A549 (cell line): Measurements from ENCODE around the gene C1orf35. TPM values are rescaled to one million over a fixed set of nuclear protein-coding genes. Genes with fewer than 3 reads are reported as not detected.

Source experiments
- ATAC-seq, 2 experiments: fragments of 200-7000 bp in 1 of 2; fragments of >200 bp in 1 of 2; cut with Nextera tagmentation in 1 of 2; cut with Tn5 transposase in 1 of 2; 3 replicates each; pipeline versions ENCODE4 v1.8.0 to v1.9.1; 2018 to 2020; ENCODE audit warnings: mild to moderate bottlenecking in 1 of 2, moderate library complexity in 1 of 2
- CTCF ChIA-PET: fragments of 300-600 bp; sonication (Branson Sonifier 250); formaldehyde crosslinking; extraction: SDS; loops from one replicate; lab custom pipeline; 2021; ENCODE audit warnings: antibody characterized with exemption, inconsistent platforms; lab: Yijun Ruan, JAX
- POLR2A ChIA-PET: fragments of 350-600 bp; formaldehyde crosslinking; extraction: SDS; loops from one replicate; lab custom pipeline; 2021; ENCODE audit warnings: antibody characterized with exemption, inconsistent platforms; lab: Yijun Ruan, JAX
- DNase-seq, 2 experiments: peaks; one replicate each; pipeline versions ENCODE4 v3.0.0 to v3.0.0-alpha.2; 2011 to 2016; ENCODE audit warnings: low read depth in 1 of 2, low spot score in 1 of 2
- FAIRE-seq: peaks from 2 replicates; lab custom pipeline; 2011; peaks lifted over from hg19 to GRCh38; lab: Jason Lieb, UNC
- H3K27ac ChIP-seq, 2 experiments: fragments of >200 bp; sonication (Bioruptor Twin); formaldehyde crosslinking; 3 replicates each; pipeline ENCODE4 v1.5.1; 2016 to 2017
- H3K4me1 ChIP-seq: fragments of >200 bp; sonication (Bioruptor Twin); formaldehyde crosslinking; 3 replicates; pipeline ENCODE4 v1.6.1; 2016
- H3K4me2 ChIP-seq: fragments of >200 bp; sonication (Bioruptor Twin); formaldehyde crosslinking; 3 replicates; pipeline ENCODE4 v1.6.1; 2016
- H3K4me3 ChIP-seq: fragments of >200 bp; sonication (Bioruptor Twin); formaldehyde crosslinking; 3 replicates; pipeline ENCODE4 v1.5.1; 2016
- H3K9me3 ChIP-seq: fragments of >200 bp; sonication (Bioruptor Twin); formaldehyde crosslinking; 3 replicates; pipeline ENCODE4 v1.6.1; 2016
- CTCF ChIP-seq: fragments of >200 bp; sonication (Bioruptor Twin); formaldehyde crosslinking; IDR thresholded peaks from 3 replicates; pipeline ENCODE4 v1.5.1; 2016
- E2F6 ChIP-seq: IDR thresholded peaks from 2 replicates; pipeline ENCODE4 v1.6.1; 2012; ENCODE audit warnings: low read depth, borderline replicate concordance
- EHF ChIP-seq: fragments of 250-450 bp; sonication (Bioruptor Pico); IDR thresholded peaks from 2 replicates; pipeline ENCODE4 v1.5.0; 2020; ENCODE audit warnings: mild to moderate bottlenecking
- EHMT2 ChIP-seq: fragments of 200-600 bp; sonication (generic); IDR thresholded peaks from 2 replicates; pipeline ENCODE4 v1.6.1; 2016; ENCODE audit warnings: antibody characterized with exemption, low read depth, mild to moderate bottlenecking, moderate library complexity
- ESRRA ChIP-seq: fragments of 150-350 bp; IDR thresholded peaks from 2 replicates; pipeline ENCODE4 v1.6.1; 2014; ENCODE audit warnings: mild to moderate bottlenecking, low read length, borderline replicate concordance
- FOXS1 ChIP-seq: fragments of 250-450 bp; sonication (Bioruptor Pico); IDR thresholded peaks from 2 replicates; pipeline ENCODE4 v1.5.0; 2020; ENCODE audit warnings: mild to moderate bottlenecking, moderate library complexity
- HEYL ChIP-seq: fragments of 250-450 bp; sonication (Bioruptor Pico); IDR thresholded peaks from 2 replicates; pipeline ENCODE4 v1.8.0; 2021; ENCODE audit warnings: mild to moderate bottlenecking, moderate library complexity
- HOXB13 ChIP-seq: fragments of 250-450 bp; sonication (Bioruptor Pico); IDR thresholded peaks from 2 replicates; pipeline ENCODE4 v1.5.0; 2020; ENCODE audit warnings: low read depth, mild to moderate bottlenecking, moderate library complexity
- HOXB5 ChIP-seq: fragments of 250-450 bp; sonication (Bioruptor Pico); IDR thresholded peaks from 2 replicates; pipeline ENCODE4 v1.5.0; 2020; ENCODE audit warnings: mild to moderate bottlenecking, moderate library complexity
- MAX ChIP-seq: IDR thresholded peaks from 2 replicates; pipeline ENCODE4 v1.6.1; 2012
- MAZ ChIP-seq: fragments of 150-350 bp; IDR thresholded peaks from 2 replicates; pipeline ENCODE4 v1.6.1; 2014; ENCODE audit warnings: antibody characterized with exemption, low read depth, low read length, borderline replicate concordance
- MYC ChIP-seq: IDR thresholded peaks from 2 replicates; pipeline ENCODE4 v1.6.1; 2012; ENCODE audit warnings: mild to moderate bottlenecking, inconsistent platforms, low read length, improper control_type of control experiment, borderline replicate concordance
- NFE2L2 ChIP-seq: fragments of 150-350 bp; conservative IDR thresholded peaks from 2 replicates; pipeline ENCODE4 v1.6.1; 2014; ENCODE audit warnings: low read length
- NR3C1 ChIP-seq: fragments of >200 bp; sonication (Bioruptor Twin); formaldehyde crosslinking; IDR thresholded peaks from 3 replicates; pipeline ENCODE4 v1.6.1; 2017
- POLR2A ChIP-seq: IDR thresholded peaks from 2 replicates; pipeline ENCODE4 v1.6.1; 2012; ENCODE audit warnings: mild to moderate bottlenecking, low read length
- POLR2AphosphoS2 ChIP-seq: conservative IDR thresholded peaks from 2 replicates; pipeline ENCODE4 v1.6.1; 2012; ENCODE audit warnings: low read length, improper control_type of control experiment, inconsistent platforms
- RARB ChIP-seq: fragments of 250-450 bp; sonication (Bioruptor Pico); IDR thresholded peaks from 2 replicates; pipeline ENCODE4 v1.8.0; 2021; ENCODE audit warnings: mild to moderate bottlenecking, moderate library complexity
- RCOR1 ChIP-seq: fragments of 150-350 bp; IDR thresholded peaks from 2 replicates; pipeline ENCODE4 v1.6.1; 2014; ENCODE audit warnings: antibody characterized with exemption, low read length, low read depth
- RFX5 ChIP-seq: fragments of 450-650 bp; IDR thresholded peaks from 2 replicates; pipeline ENCODE4 v1.7.1; 2014; ENCODE audit warnings: antibody characterized with exemption, mild to moderate bottlenecking, moderate library complexity
- SREBF2 ChIP-seq: fragments of 450-650 bp; IDR thresholded peaks from 2 replicates; pipeline ENCODE4 v1.6.1; 2014; ENCODE audit warnings: mild to moderate bottlenecking, moderate library complexity
- TFCP2L1 ChIP-seq: fragments of 250-450 bp; sonication (Bioruptor Pico); IDR thresholded peaks from 2 replicates; pipeline ENCODE4 v1.5.0; 2021; ENCODE audit warnings: mild to moderate bottlenecking
- ZC3H11A ChIP-seq: fragments of 450-650 bp; IDR thresholded peaks from 2 replicates; pipeline ENCODE4 v1.6.1; 2014; ENCODE audit warnings: antibody characterized with exemption, mild to moderate bottlenecking
- ZSCAN20 ChIP-seq: fragments of 250-450 bp; sonication (Bioruptor Pico); IDR thresholded peaks from 2 replicates; pipeline ENCODE4 v1.8.0; 2022; ENCODE audit warnings: mild to moderate bottlenecking, moderate library complexity
- WGBS: methylation state at CpG from one replicate; pipeline ENCODE4 v1.1.6; 2017; ENCODE audit errors: missing lambda C conversion rate; 5-methylcytosine and 5-hydroxymethylcytosine counted together
- polyA plus RNA-seq, 4 experiments: library from polyadenylated mRNA; depleted of rRNA in 3 of 4; stranded (reverse); fragments of >200 nt; fragmentation: RNase III in 1 of 4; extraction: RNeasy Plus Mini Kit Qiagen cat#74134 plus additional on column Dnase treatment in 1 of 4; gene quantifications; 2 replicates in 3 of 4; 3 replicates in 1 of 4; pipeline ENCODE4 v1.2.3, GENCODE V29; 2011 to 2017
- TF ChIP-seq, protein P1 (sequence below): fragments of >200 bp; sonication (Bioruptor Twin); formaldehyde crosslinking; IDR thresholded peaks from 3 replicates; pipeline ENCODE4 v1.6.1; 2016
- TF ChIP-seq, protein P2 (sequence below): IDR thresholded peaks from 2 replicates; pipeline ENCODE4 v1.6.1; 2012
- TF ChIP-seq, protein P3 (sequence below): fragments of 250-450 bp; sonication (Bioruptor Pico); IDR thresholded peaks from 2 replicates; pipeline ENCODE4 v1.5.0; 2021; ENCODE audit warnings: mild to moderate bottlenecking, moderate library complexity, borderline replicate concordance

Gene C1orf35
- polyA plus RNA-seq, 2 of the 4 experiments (the other 2 are of a cell fraction) = 9.8 to 28.9 TPM

- H3K9me3 ChIP-seq = no peaks in the 10 kb centered on the region
- ChIA-PET CTCF (interaction anchor here (0.7 to 2.6 kb wide), 4 partner anchors 16 to 132 kb away, joined by 3 to 9 read pairs (median 3); partner anchors contain the start of gene IBA57), POLR2A (interaction anchor here (1.0 kb wide), 1 partner anchor 17 kb away, joined by 7 read pairs; the partner anchor contains the start of gene IBA57)
- FAIRE-seq = no peak
- no peak for TF ChIP-seq E2F6
- TF ChIP-seq, protein P1, sequence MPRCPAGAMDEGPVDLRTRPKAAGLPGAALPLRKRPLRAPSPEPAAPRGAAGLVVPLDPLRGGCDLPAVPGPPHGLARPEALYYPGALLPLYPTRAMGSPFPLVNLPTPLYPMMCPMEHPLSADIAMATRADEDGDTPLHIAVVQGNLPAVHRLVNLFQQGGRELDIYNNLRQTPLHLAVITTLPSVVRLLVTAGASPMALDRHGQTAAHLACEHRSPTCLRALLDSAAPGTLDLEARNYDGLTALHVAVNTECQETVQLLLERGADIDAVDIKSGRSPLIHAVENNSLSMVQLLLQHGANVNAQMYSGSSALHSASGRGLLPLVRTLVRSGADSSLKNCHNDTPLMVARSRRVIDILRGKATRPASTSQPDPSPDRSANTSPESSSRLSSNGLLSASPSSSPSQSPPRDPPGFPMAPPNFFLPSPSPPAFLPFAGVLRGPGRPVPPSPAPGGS = no peak
- no peak for TF ChIP-seq SREBF2
- no peak for TF ChIP-seq EHF (CRISPR knock-in tag)
- TF ChIP-seq ZSCAN20 (CRISPR knock-in tag) = no peak
- TF ChIP-seq HEYL (CRISPR knock-in tag) = no peak
- no peak for TF ChIP-seq RARB
- TF ChIP-seq RCOR1 = no peak
- no peak for TF ChIP-seq RFX5
- TF ChIP-seq, protein P2, sequence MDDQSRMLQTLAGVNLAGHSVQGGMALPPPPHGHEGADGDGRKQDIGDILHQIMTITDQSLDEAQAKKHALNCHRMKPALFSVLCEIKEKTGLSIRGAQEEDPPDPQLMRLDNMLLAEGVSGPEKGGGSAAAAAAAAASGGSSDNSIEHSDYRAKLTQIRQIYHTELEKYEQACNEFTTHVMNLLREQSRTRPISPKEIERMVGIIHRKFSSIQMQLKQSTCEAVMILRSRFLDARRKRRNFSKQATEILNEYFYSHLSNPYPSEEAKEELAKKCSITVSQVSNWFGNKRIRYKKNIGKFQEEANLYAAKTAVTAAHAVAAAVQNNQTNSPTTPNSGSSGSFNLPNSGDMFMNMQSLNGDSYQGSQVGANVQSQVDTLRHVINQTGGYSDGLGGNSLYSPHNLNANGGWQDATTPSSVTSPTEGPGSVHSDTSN = no peak
- no peak for TF ChIP-seq ESRRA
- TF ChIP-seq MAX = no peak
- TF ChIP-seq MYC = no peak
- H3K4me1 ChIP-seq = peaks cover 5% of the 10 kb centered on the region; the same call in 1 of the 3 replicates
- no peak overlapping the region for H3K4me3 ChIP-seq
- no peak overlapping the region for H3K27ac ChIP-seq
- no peak overlapping the region for H3K4me2 ChIP-seq
- DNase-seq = no peak
- WGBS = 85% methylated on average over 8 of the region's 18 CpGs
- ATAC-seq = no peak
Observed at GRCh38 chr1:228148196-228148861, 45.2 kb upstream of the C1orf35 start.

DNA sequence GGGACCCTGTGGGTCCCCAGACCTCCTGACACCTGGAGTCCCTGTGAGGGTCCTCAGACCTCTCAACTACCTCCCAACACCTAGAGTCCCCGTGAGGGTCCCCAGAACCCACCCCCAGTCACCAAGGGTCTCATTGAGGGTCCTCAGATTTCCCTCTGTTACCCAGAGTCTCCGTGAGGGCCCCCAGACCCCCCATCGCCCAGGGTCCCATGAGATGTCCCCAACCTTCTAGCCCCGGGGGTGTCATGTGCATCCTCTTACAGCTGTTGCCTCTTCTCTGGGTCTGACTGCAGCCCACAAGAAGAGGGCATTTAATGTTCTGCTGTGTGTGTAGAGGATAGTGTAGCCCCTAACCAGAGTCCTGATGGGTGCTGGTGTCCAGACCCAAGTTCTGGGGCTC is 44.6 kb upstream of the C1orf35 start:
- DNase-seq (no peak), ATAC-seq (no peak), FAIRE-seq (no peak)
- WGBS = 91% methylated on average over 4 of the region's 4 CpGs
- no peak overlapping the region for H3K27ac ChIP-seq
- no peak for TF ChIP-seq EHMT2
- no peak for TF ChIP-seq TFCP2L1 (CRISPR knock-in tag)
- TF ChIP-seq RARB = no peak
- no peak for TF ChIP-seq SREBF2
- TF ChIP-seq FOXS1 (CRISPR knock-in tag) = no peak
- no peak for TF ChIP-seq HOXB5 (CRISPR knock-in tag)
- no peak for TF ChIP-seq POLR2AphosphoS2
- no peak for TF ChIP-seq HOXB13 (CRISPR knock-in tag)
- no peak for TF ChIP-seq EHF (CRISPR knock-in tag)
- TF ChIP-seq NFE2L2 = no peak
- TF ChIP-seq, protein P3, sequence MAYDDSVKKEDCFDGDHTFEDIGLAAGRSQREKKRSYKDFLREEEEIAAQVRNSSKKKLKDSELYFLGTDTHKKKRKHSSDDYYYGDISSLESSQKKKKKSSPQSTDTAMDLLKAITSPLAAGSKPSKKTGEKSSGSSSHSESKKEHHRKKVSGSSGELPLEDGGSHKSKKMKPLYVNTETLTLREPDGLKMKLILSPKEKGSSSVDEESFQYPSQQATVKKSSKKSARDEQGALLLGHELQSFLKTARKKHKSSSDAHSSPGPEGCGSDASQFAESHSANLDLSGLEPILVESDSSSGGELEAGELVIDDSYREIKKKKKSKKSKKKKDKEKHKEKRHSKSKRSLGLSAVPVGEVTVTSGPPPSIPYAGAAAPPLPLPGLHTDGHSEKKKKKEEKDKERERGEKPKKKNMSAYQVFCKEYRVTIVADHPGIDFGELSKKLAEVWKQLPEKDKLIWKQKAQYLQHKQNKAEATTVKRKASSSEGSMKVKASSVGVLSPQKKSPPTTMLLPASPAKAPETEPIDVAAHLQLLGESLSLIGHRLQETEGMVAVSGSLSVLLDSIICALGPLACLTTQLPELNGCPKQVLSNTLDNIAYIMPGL (CRISPR knock-in tag) = no peak
- TF ChIP-seq MAZ = no peak
- no peak for TF ChIP-seq MAX
- TF ChIP-seq, protein P1 = no peak
- TF ChIP-seq POLR2A = no peak
- TF ChIP-seq NR3C1 = no peak
- TF ChIP-seq CTCF = no peak
- TF ChIP-seq ZSCAN20 (CRISPR knock-in tag) = no peak
- no peak for TF ChIP-seq ZC3H11A
- no peak overlapping the region for H3K4me3 ChIP-seq
- no peaks in the 10 kb centered on the region for H3K9me3 ChIP-seq
- POLR2A ChIA-PET = no interaction called here
- H3K4me2 ChIP-seq = no peak overlapping the region
- CTCF ChIA-PET = interaction anchor here (0.7 to 2.6 kb wide), 2 partner anchors 18 to 132 kb away, joined by 3 to 9 read pairs; partner anchors contain the start of gene IBA57
- peaks cover 5% of the 10 kb centered on the region; the same call in 1 of the 3 replicates for H3K4me1 ChIP-seq
